Breast epithelium (tissue), 3 donors: ENCODE results near the gene SLC2A13.

Experiments
- POLR2A ChIP-seq: fragments of 450-650 bp; IDR thresholded peaks from one replicate; pipeline ENCODE4 v1.6.1; 2016; ENCODE audit warnings: antibody characterized with exemption, mild to moderate bottlenecking, moderate library complexity
- TF ChIP-seq, protein P1 (sequence below), 3 donors: fragments of 450-650 bp; IDR thresholded peaks; one replicate each; pipeline ENCODE4 v1.5.1; 2016 to 2017; ENCODE audit warnings: antibody characterized with exemption in 3 of 3, mild to moderate bottlenecking in 3 of 3, moderate library complexity in 3 of 3

DNA sequence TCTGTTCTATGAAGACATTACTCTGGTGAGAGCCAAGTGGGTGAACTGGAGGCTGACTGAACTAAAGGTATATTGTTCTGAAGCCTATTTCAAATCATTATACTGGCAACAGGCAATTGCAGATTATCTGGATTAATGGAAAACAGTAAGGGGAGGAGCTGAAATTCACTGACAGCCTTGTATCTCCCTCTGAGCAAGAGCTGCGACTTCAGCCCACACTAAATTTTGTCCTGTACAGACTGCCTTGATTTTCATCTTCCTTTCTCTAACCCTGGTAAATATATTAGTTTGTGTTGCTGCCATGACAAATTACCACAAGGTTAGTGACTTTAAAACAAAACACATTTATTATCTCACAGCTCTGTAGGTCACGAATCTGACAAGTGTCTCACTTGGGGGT is 231.1 kb downstream of the SLC2A13 start:
- TF ChIP-seq, protein P1, sequence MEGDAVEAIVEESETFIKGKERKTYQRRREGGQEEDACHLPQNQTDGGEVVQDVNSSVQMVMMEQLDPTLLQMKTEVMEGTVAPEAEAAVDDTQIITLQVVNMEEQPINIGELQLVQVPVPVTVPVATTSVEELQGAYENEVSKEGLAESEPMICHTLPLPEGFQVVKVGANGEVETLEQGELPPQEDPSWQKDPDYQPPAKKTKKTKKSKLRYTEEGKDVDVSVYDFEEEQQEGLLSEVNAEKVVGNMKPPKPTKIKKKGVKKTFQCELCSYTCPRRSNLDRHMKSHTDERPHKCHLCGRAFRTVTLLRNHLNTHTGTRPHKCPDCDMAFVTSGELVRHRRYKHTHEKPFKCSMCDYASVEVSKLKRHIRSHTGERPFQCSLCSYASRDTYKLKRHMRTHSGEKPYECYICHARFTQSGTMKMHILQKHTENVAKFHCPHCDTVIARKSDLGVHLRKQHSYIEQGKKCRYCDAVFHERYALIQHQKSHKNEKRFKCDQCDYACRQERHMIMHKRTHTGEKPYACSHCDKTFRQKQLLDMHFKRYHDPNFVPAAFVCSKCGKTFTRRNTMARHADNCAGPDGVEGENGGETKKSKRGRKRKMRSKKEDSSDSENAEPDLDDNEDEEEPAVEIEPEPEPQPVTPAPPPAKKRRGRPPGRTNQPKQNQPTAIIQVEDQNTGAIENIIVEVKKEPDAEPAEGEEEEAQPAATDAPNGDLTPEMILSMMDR (IDR thresholded peaks at IDR 0.05) = no peak
- no peak for TF ChIP-seq POLR2A
